H1 (cell line): ENCODE data around the gene WIPI1. TPM values are rescaled to one million over a fixed set of nuclear protein-coding genes. Genes with fewer than 3 reads are reported as not detected.

ENCODE experiments used
- CTCF ChIA-PET: fragments of 300-600 bp; sonication (Branson Sonifier 250); formaldehyde crosslinking; loops from one replicate; lab custom pipeline; 2021; ENCODE audit not compliant: partially characterized antibody; lab: Charles Lee
- POLR2A ChIA-PET: fragments of 300-600 bp; sonication (Branson Sonifier 250); formaldehyde crosslinking; loops from one replicate; lab custom pipeline; 2021; ENCODE audit warnings: inconsistent platforms; ENCODE audit not compliant: partially characterized antibody; lab: Charles Lee
- DNase-seq, 2 experiments: peaks; one replicate each; pipeline versions ENCODE4 v3.0.0 to v3.0.0-alpha.2; 2010 to 2022; ENCODE audit warnings: low spot score in 2 of 2, low read depth in 1 of 2, mixed read lengths in 1 of 2
- FAIRE-seq: peaks from 2 replicates; lab custom pipeline; 2011; peaks lifted over from hg19 to GRCh38; lab: Jason Lieb, UNC
- H2AFZ ChIP-seq: 2 replicates; pipeline ENCODE4 v1.8.1; 2012; ENCODE audit warnings: low read length, inconsistent platforms
- H2AK5ac ChIP-seq: 2 replicates; pipeline ENCODE4 v1.6.1; 2013; ENCODE audit warnings: low read depth, low read length
- H2BK120ac ChIP-seq: replicated peaks from 2 replicates; pipeline ENCODE3; 2013; ENCODE audit warnings: low read depth, low read length, inconsistent platforms
- H2BK12ac ChIP-seq: 2 replicates; pipeline ENCODE4 v1.6.1; 2013; ENCODE audit warnings: low read depth, low read length
- H2BK15ac ChIP-seq: 2 replicates; pipeline ENCODE4 v1.6.1; 2013; ENCODE audit warnings: low read length
- H2BK20ac ChIP-seq: 2 replicates; pipeline ENCODE4 v1.6.1; 2013; ENCODE audit warnings: low read length
- H2BK5ac ChIP-seq: 2 replicates; pipeline ENCODE4 v1.6.1; 2013; ENCODE audit warnings: low read depth, low read length
- H3K14ac ChIP-seq: 2 replicates; pipeline ENCODE4 v1.6.1; 2013; ENCODE audit warnings: inconsistent platforms; ENCODE audit not compliant: insufficient read length
- H3K18ac ChIP-seq: 2 replicates; pipeline ENCODE4 v1.6.1; 2013; ENCODE audit warnings: low read length; ENCODE audit errors: extremely low read depth
- H3K23ac ChIP-seq: 2 replicates; pipeline ENCODE4 v1.6.1; 2013; ENCODE audit warnings: inconsistent platforms; ENCODE audit not compliant: insufficient read length
- H3K23me2 ChIP-seq: 2 replicates; pipeline ENCODE4 v1.6.1; 2013; ENCODE audit warnings: low read depth, low read length
- H3K27ac ChIP-seq: 2 replicates; pipeline ENCODE4 v1.6.1; 2011; ENCODE audit warnings: low read depth, low read length, inconsistent platforms
- H3K27me3 ChIP-seq, 4 experiments: replicated peaks in 1 of 4; 1 replicate in 1 of 4; 2 replicates in 3 of 4; pipeline versions ENCODE4 v1.6.1 to v1.8.1; 2011 to 2013; ENCODE audit warnings: low read length in 3 of 4, mild to moderate bottlenecking in 3 of 4, inconsistent platforms in 2 of 4, mixed read lengths in 2 of 4, moderate library complexity in 1 of 4; ENCODE audit not compliant: control insufficient read depth in 3 of 4, insufficient read depth in 3 of 4; ENCODE audit errors: extremely low read depth in 1 of 4
- H3K36me3 ChIP-seq, 4 experiments: 2 replicates each; pipeline versions ENCODE4 v1.6.1 to v1.8.1; 2011 to 2013; ENCODE audit warnings: mild to moderate bottlenecking in 4 of 4, low read length in 3 of 4, moderate library complexity in 2 of 4, control low read depth in 1 of 4, inconsistent platforms in 1 of 4; ENCODE audit not compliant: insufficient read depth in 4 of 4, control insufficient read depth in 2 of 4
- H3K4ac ChIP-seq: replicated peaks from 2 replicates; pipeline ENCODE3; 2013; ENCODE audit warnings: low read length, low read depth, mixed read lengths, inconsistent platforms; ENCODE audit not compliant: insufficient read length
- H3K4me1 ChIP-seq, 4 experiments: replicated peaks in 1 of 4; 1 replicate in 1 of 4; 2 replicates in 3 of 4; pipeline versions ENCODE4 v1.6.1 to v1.8.1; 2011 to 2013; ENCODE audit warnings: low read length in 3 of 4, inconsistent platforms in 2 of 4, mixed read lengths in 1 of 4; ENCODE audit not compliant: insufficient read depth in 4 of 4, control insufficient read depth in 3 of 4
- H3K4me2 ChIP-seq, 2 experiments: 2 replicates each; pipeline versions ENCODE4 v1.6.1 to v1.8.1; 2011 to 2013; ENCODE audit warnings: low read depth in 2 of 2, low read length in 2 of 2, control low read depth in 1 of 2, inconsistent platforms in 1 of 2, mild to moderate bottlenecking in 1 of 2; ENCODE audit not compliant: insufficient read depth in 1 of 2
- H3K4me3 ChIP-seq, 4 experiments: fragments of 200-600, 300-600 bp in 1 of 4; sonication (generic), shearing (Covaris generic), sonication (Bioruptor Twin) in 1 of 4; 2 replicates each; pipeline versions ENCODE4 v1.5.1 to v1.8.1; 2011 to 2016; ENCODE audit warnings: low read length in 4 of 4, low read depth in 3 of 4, control low read depth in 2 of 4, inconsistent platforms in 2 of 4, mild to moderate bottlenecking in 2 of 4, mixed read lengths in 1 of 4, moderate library complexity in 1 of 4; ENCODE audit not compliant: insufficient read depth in 2 of 4; ENCODE audit errors: extremely low read depth in 1 of 4
- H3K56ac ChIP-seq: replicated peaks from 2 replicates; pipeline ENCODE3; 2013; ENCODE audit warnings: low read depth, mild to moderate bottlenecking, mixed read lengths, low read length, inconsistent platforms; ENCODE audit not compliant: insufficient read length
- H3K79me1 ChIP-seq: 2 replicates; pipeline ENCODE4 v1.6.1; 2013; ENCODE audit warnings: low read depth, low read length, control low read depth
- H3K79me2 ChIP-seq, 2 experiments: 2 replicates each; pipeline versions ENCODE4 v1.6.1 to v1.8.1; 2012 to 2013; ENCODE audit warnings: low read length in 2 of 2, mild to moderate bottlenecking in 2 of 2, inconsistent platforms in 1 of 2; ENCODE audit not compliant: insufficient read depth in 2 of 2, control insufficient read depth in 1 of 2
- H3K9ac ChIP-seq, 4 experiments: replicated peaks in 1 of 4; 1 replicate in 1 of 4; 2 replicates in 3 of 4; pipeline versions ENCODE4 v1.6.1 to v1.8.1; 2011 to 2013; ENCODE audit warnings: low read depth in 3 of 4, low read length in 3 of 4, control low read depth in 2 of 4, mild to moderate bottlenecking in 2 of 4, moderate library complexity in 2 of 4, inconsistent platforms in 1 of 4; ENCODE audit errors: extremely low read depth in 1 of 4
- H3K9me3 ChIP-seq, 2 experiments: 2 replicates each; pipeline versions ENCODE4 v1.6.1 to v1.8.1; 2012 to 2013; ENCODE audit warnings: mild to moderate bottlenecking in 2 of 2, moderate library complexity in 2 of 2, control low read depth in 1 of 2, inconsistent platforms in 1 of 2, low read depth in 1 of 2, low read length in 1 of 2, mixed read lengths in 1 of 2; ENCODE audit not compliant: insufficient read depth in 2 of 2
- H4K20me1 ChIP-seq, 2 experiments: replicated peaks in 1 of 2; 2 replicates each; pipeline versions ENCODE3 to v1.8.1; 2011 to 2013; ENCODE audit warnings: inconsistent platforms in 2 of 2, low read length in 2 of 2, mild to moderate bottlenecking in 1 of 2; ENCODE audit not compliant: insufficient read depth in 2 of 2, control insufficient read depth in 1 of 2
- H4K5ac ChIP-seq: 2 replicates; pipeline ENCODE4 v1.6.1; 2013; ENCODE audit warnings: low read length, low read depth, mixed read lengths, inconsistent platforms; ENCODE audit not compliant: insufficient read length
- H4K8ac ChIP-seq: 2 replicates; pipeline ENCODE4 v1.8.0; 2013; ENCODE audit warnings: mild to moderate bottlenecking, moderate library complexity, low read length, inconsistent platforms; ENCODE audit not compliant: insufficient read depth; ENCODE audit errors: extremely low read depth
- H4K91ac ChIP-seq: replicated peaks from 2 replicates; pipeline ENCODE3; 2013; ENCODE audit warnings: low read length, mixed read lengths, inconsistent platforms; ENCODE audit not compliant: insufficient read length
- CHD1 ChIP-seq: IDR thresholded peaks from 2 replicates; pipeline ENCODE4 v1.6.1; 2012; ENCODE audit warnings: low read depth, low read length, improper control_type of control experiment
- GABPA ChIP-seq: IDR thresholded peaks from 2 replicates; pipeline ENCODE4 v1.6.1; 2011; ENCODE audit warnings: mild to moderate bottlenecking, low read length, moderate library complexity, borderline replicate concordance; ENCODE audit not compliant: insufficient read depth
- KDM4A ChIP-seq: IDR thresholded peaks from one replicate; pipeline ENCODE4 v1.7.1; 2012; ENCODE audit warnings: low read depth, mild to moderate bottlenecking, moderate library complexity, low read length, inconsistent platforms; ENCODE audit not compliant: severe bottlenecking
- SIN3A ChIP-seq, 2 experiments: IDR thresholded peaks in 1 of 2; conservative IDR thresholded peaks in 1 of 2; 2 replicates each; pipeline ENCODE4 v1.6.1; 2011 to 2012; ENCODE audit warnings: low read length in 2 of 2, improper control_type of control experiment in 1 of 2, low read depth in 1 of 2, mild to moderate bottlenecking in 1 of 2
- SIRT6 ChIP-seq: IDR thresholded peaks from one replicate; pipeline ENCODE4 v1.7.1; 2012; ENCODE audit warnings: low read length, inconsistent platforms
- SP4 ChIP-seq: IDR thresholded peaks from 2 replicates; pipeline ENCODE4 v1.6.1; 2012; ENCODE audit warnings: low read length, inconsistent platforms
- SUZ12 ChIP-seq: fragments of 200-600 bp; sonication (generic); IDR thresholded peaks from 2 replicates; pipeline ENCODE4 v1.6.1; 2012; ENCODE audit warnings: mild to moderate bottlenecking, inconsistent platforms, low read length, moderate library complexity, mixed read lengths
- TAF7 ChIP-seq: optimal IDR thresholded peaks from 2 replicates; pipeline ENCODE3; 2011; ENCODE audit warnings: low read depth, mild to moderate bottlenecking, inconsistent platforms, low read length, moderate library complexity, borderline replicate concordance
- TCF12 ChIP-seq: IDR thresholded peaks from 2 replicates; pipeline ENCODE4 v1.6.1; 2011; ENCODE audit warnings: low read depth, mild to moderate bottlenecking, low read length
- WGBS, 2 experiments: shearing (Covaris generic) in 1 of 2; methylation state at CpG; one replicate each; pipeline versions ENCODE4 v1.1.6 to v1.1.7; 2013 to 2015; ENCODE audit warnings: low lambda C conversion rate in 2 of 2, mixed read lengths in 2 of 2, inconsistent platforms in 1 of 2, low coverage in 1 of 2, missing lambda C conversion rate in 1 of 2; ENCODE audit not compliant: insufficient replicate concordance in 2 of 2, insufficient coverage in 1 of 2, insufficient read length in 1 of 2; ENCODE audit errors: extremely low coverage in 1 of 2, missing lambda C conversion rate in 1 of 2; 5-methylcytosine and 5-hydroxymethylcytosine counted together
- polyA plus RNA-seq, 7 experiments: library from polyadenylated mRNA; depleted of rRNA in 3 of 7; stranded (reverse) in 5 of 7; unstranded in 2 of 7; fragments of >200 nt in 5 of 7; fragments of 200-250 nt in 2 of 7; gene quantifications; 1 replicate in 5 of 7; 2 replicates in 1 of 7; 4 replicates in 1 of 7; pipeline versions ENCODE4 v1.2.1 to v1.2.3, GENCODE V29; 2011 to 2013; ENCODE audit warnings: missing spikeins in 2 of 7, mixed read lengths in 2 of 7
- total RNA-seq: library from RNA; stranded (reverse); fragmentation: NEBNext Ultra II Directional; extraction: Animal tissue kit (Norgen Biotek cat#: 25700); gene quantifications from 2 replicates; pipeline ENCODE4 v1.2.1, GENCODE V29; 2021
- TF ChIP-seq, protein P1 (sequence below): IDR thresholded peaks from 2 replicates; pipeline ENCODE4 v1.6.1; 2012; ENCODE audit warnings: inconsistent platforms
- TF ChIP-seq, protein P2 (sequence below): IDR thresholded peaks from 2 replicates; pipeline ENCODE4 v1.6.1; 2011; ENCODE audit warnings: low read length, improper control_type of control experiment
- TF ChIP-seq, protein P3 (sequence below): IDR thresholded peaks from 2 replicates; pipeline ENCODE4 v1.6.1; 2012; ENCODE audit warnings: inconsistent platforms

The WIPI1 gene
- total and polyA plus RNA-seq, 2 of the 8 experiments (the other 6 are each of a cell fraction or from before 2014, with no cell fraction given): 16.6 to 17.4 TPM

DNA sequence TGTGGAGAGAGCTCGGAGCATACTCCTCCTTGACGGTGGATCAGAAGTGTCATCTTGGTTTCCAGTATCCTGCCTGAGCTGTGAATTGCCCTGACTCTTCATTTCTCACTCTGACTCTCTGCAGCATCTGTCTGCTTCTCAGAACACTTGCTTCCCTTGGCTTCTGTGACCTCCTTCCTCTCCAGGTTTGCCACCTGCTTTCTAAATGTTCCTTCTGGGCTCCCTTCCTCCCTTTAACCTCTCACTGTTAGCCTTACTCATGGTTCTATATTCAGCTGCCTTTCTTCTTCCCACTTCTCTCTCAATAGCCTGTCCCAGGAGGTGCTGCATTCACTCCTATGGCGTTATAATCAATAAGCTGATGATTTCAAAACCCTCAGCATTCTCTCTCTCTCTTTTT, 43.8 kb upstream of the WIPI1 start:
- H3K56ac ChIP-seq: no peak overlapping the region
- DNase-seq (no peak), FAIRE-seq (no peak)
- no peak overlapping the region for H4K5ac ChIP-seq
- no peak overlapping the region for H2BK5ac ChIP-seq
- H3K9ac ChIP-seq: no peak overlapping the region
- H4K20me1 ChIP-seq: no peaks in the 10 kb centered on the region
- no peak overlapping the region for H3K27ac ChIP-seq
- H3K23me2 ChIP-seq: no peaks in the 10 kb centered on the region
- H3K79me2 ChIP-seq: no peaks in the 10 kb centered on the region
- no peaks in the 10 kb centered on the region for H3K36me3 ChIP-seq
- H2AK5ac ChIP-seq: no peak overlapping the region
- H3K27me3 ChIP-seq: no peaks in the 10 kb centered on the region
- H4K8ac ChIP-seq: no peak overlapping the region
- TF ChIP-seq SUZ12 (no peak), GABPA (no peak), KDM4A (no peak), SIRT6 (no peak), TAF7 (no peak), SP4 (no peak), TCF12 (no peak), SIN3A (conservative IDR thresholded peaks at IDR 0.05 in 1 of 2, IDR thresholded peaks at IDR 0.05 in 1 of 2; ENCODE audit: low read depth in 1 of 2, low read length in 2 of 2) (no peak), CHD1 (no peak)
- TF ChIP-seq, protein P1, sequence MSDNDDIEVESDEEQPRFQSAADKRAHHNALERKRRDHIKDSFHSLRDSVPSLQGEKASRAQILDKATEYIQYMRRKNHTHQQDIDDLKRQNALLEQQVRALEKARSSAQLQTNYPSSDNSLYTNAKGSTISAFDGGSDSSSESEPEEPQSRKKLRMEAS: no peak
- TF ChIP-seq, protein P2, sequence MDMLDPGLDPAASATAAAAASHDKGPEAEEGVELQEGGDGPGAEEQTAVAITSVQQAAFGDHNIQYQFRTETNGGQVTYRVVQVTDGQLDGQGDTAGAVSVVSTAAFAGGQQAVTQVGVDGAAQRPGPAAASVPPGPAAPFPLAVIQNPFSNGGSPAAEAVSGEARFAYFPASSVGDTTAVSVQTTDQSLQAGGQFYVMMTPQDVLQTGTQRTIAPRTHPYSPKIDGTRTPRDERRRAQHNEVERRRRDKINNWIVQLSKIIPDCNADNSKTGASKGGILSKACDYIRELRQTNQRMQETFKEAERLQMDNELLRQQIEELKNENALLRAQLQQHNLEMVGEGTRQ: no peak
- TF ChIP-seq, protein P3, sequence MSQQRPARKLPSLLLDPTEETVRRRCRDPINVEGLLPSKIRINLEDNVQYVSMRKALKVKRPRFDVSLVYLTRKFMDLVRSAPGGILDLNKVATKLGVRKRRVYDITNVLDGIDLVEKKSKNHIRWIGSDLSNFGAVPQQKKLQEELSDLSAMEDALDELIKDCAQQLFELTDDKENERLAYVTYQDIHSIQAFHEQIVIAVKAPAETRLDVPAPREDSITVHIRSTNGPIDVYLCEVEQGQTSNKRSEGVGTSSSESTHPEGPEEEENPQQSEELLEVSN: no peak
- H2BK120ac ChIP-seq: no peak overlapping the region
- no peak overlapping the region for H2BK15ac ChIP-seq
- H3K18ac ChIP-seq: no peak overlapping the region
- H3K14ac ChIP-seq: no peak overlapping the region
- H4K91ac ChIP-seq: no peak overlapping the region
- no peak overlapping the region for H3K4me2 ChIP-seq
- no peaks in the 10 kb centered on the region for H3K4me1 ChIP-seq
- CTCF ChIA-PET: interaction anchor here (0.6 to 1.3 kb wide), 3 partner anchors 33 to 712 kb away, joined by 3 to 4 read pairs (median 3); no protein-coding TSS in a partner anchor
- H3K23ac ChIP-seq: no peak overlapping the region
- H3K4me3 ChIP-seq: no peak overlapping the region
- POLR2A ChIA-PET: interaction anchor here (1.0 to 1.2 kb wide), 2 partner anchors 12 to 39 kb away, joined by 3 to 5 read pairs; no protein-coding TSS in a partner anchor
- H3K79me1 ChIP-seq: no peaks in the 10 kb centered on the region
- WGBS, 2 experiments: 93% methylated on average over 3 of the region's 3 CpGs; no CpG with 5 or more reads in 1 of the 2 experiments
- no peak overlapping the region for H2AFZ ChIP-seq
- H2BK20ac ChIP-seq: no peak overlapping the region
- no peak overlapping the region for H3K4ac ChIP-seq
- peaks cover 0 to 4% of the 10 kb centered on the region in 2 experiments; a peak in 1 of 4 replicates for H3K9me3 ChIP-seq
- no peak overlapping the region for H2BK12ac ChIP-seq
